OCI-LY7 (cell line): ENCODE measurements around the gene MARCHF6.

Source experiments
- CTCF ChIP-seq: fragments of 200-600 bp; sonication (generic); conservative IDR thresholded peaks from 2 replicates; pipeline ENCODE4 v1.5.1; 2014; ENCODE audit warnings: mild to moderate bottlenecking, antibody characterized with exemption, low read length, moderate library complexity, mixed read lengths
- EZH2phosphoT487 ChIP-seq: fragments of 200-600 bp; sonication (generic); IDR thresholded peaks from 2 replicates; pipeline ENCODE4 v1.6.1; 2018; ENCODE audit warnings: low read depth, borderline replicate concordance, mild to moderate bottlenecking, mixed run types, antibody characterized with exemption, low read length, moderate library complexity, mixed read lengths

GRCh38 chr5:10337107-10337506 is 16.4 kb upstream of the MARCHF6 start:
- TF ChIP-seq CTCF (no peak), EZH2phosphoT487 (no peak)
